Endothelial cell of umbilical vein (primary cell): Measurements from ENCODE around the gene ITGAE. TPM values are rescaled to one million over a fixed set of nuclear protein-coding genes. Genes with fewer than 3 reads are reported as not detected.

Experiments used
- BruUV-seq: library from RNA; stranded (reverse); fragments of 400-500 nt; replicated peaks from 2 replicates; lab custom pipeline; 2021; lab: Mats Ljungman, UMichigan
- CTCF ChIA-PET: fragments of 300-600, 350-600 bp; sonication (Branson Sonifier 250); formaldehyde crosslinking; loops from one replicate; lab custom pipeline; 2021; ENCODE audit warnings: antibody characterized with exemption, inconsistent platforms; lab: Charles Lee
- POLR2A ChIA-PET: fragments of 300-600, 350-600 bp; sonication (Branson Sonifier 250); formaldehyde crosslinking; loops from one replicate; lab custom pipeline; 2021; ENCODE audit warnings: antibody characterized with exemption, inconsistent platforms; lab: Charles Lee
- DNase-seq: peaks from one replicate; pipeline ENCODE4 v3.0.0-alpha.2; 2011; ENCODE audit warnings: low read depth, low spot score
- FAIRE-seq: peaks from 2 replicates; lab custom pipeline; 2011; peaks lifted over from hg19 to GRCh38; lab: Jason Lieb, UNC
- H2AFZ ChIP-seq: 2 replicates; pipeline ENCODE4 v1.6.0; 2012; ENCODE audit warnings: low read depth, low read length, control low read depth, inconsistent platforms
- H3K27ac ChIP-seq: 2 replicates; pipeline ENCODE4 v1.5.1; 2011; ENCODE audit warnings: low read depth, mild to moderate bottlenecking, control low read depth, low read length, moderate library complexity; ENCODE audit not compliant: insufficient read depth
- H3K27me3 ChIP-seq, 2 experiments: 2 replicates each; pipeline versions ENCODE4 v1.6.0 to v1.6.1; 2011; ENCODE audit warnings: low read length in 2 of 2, mixed read lengths in 1 of 2; ENCODE audit not compliant: control insufficient read depth in 2 of 2, insufficient read depth in 2 of 2
- H3K36me3 ChIP-seq, 2 experiments: 2 replicates in 1 of 2; 3 replicates in 1 of 2; pipeline ENCODE4 v1.5.1; 2011; ENCODE audit warnings: low read length in 2 of 2, mild to moderate bottlenecking in 1 of 2, moderate library complexity in 1 of 2; ENCODE audit not compliant: control insufficient read depth in 2 of 2, insufficient read depth in 2 of 2; ENCODE audit errors: extremely low read depth in 1 of 2
- H3K4me1 ChIP-seq: 3 replicates; pipeline ENCODE4 v1.5.1; 2011; ENCODE audit warnings: mild to moderate bottlenecking, low read length; ENCODE audit not compliant: control insufficient read depth, insufficient read depth; ENCODE audit errors: extremely low read depth
- H3K4me2 ChIP-seq: 2 replicates; pipeline ENCODE4 v1.6.1; 2011; ENCODE audit warnings: low read length, control low read depth, mixed read lengths; ENCODE audit not compliant: insufficient read depth
- H3K4me3 ChIP-seq, 3 experiments: fragments of 200-600 bp in 1 of 3; sonication (generic), shearing (Covaris generic) in 1 of 3; replicated peaks in 1 of 3; 2 replicates each; pipeline ENCODE4 v1.5.1; 2011 to 2016; ENCODE audit warnings: control low read depth in 3 of 3, low read length in 3 of 3, mild to moderate bottlenecking in 2 of 3, inconsistent platforms in 1 of 3, low read depth in 1 of 3, moderate library complexity in 1 of 3; ENCODE audit not compliant: insufficient read depth in 1 of 3
- H3K79me2 ChIP-seq: 2 replicates; pipeline ENCODE4 v1.6.0; 2012; ENCODE audit warnings: low read length, inconsistent platforms; ENCODE audit not compliant: control insufficient read depth, insufficient read depth
- H3K9ac ChIP-seq: replicated peaks from 2 replicates; pipeline ENCODE3; 2011; ENCODE audit warnings: low read length, control low read depth; ENCODE audit not compliant: insufficient read depth; ENCODE audit errors: extremely low read depth
- H3K9me1 ChIP-seq: replicated peaks from 3 replicates; pipeline ENCODE4 v1.6.0; 2011; ENCODE audit warnings: mild to moderate bottlenecking, low read length; ENCODE audit not compliant: control insufficient read depth, insufficient read depth; ENCODE audit errors: extremely low read depth
- H3K9me3 ChIP-seq: replicated peaks from 2 replicates; pipeline ENCODE4 v1.5.1; 2012; ENCODE audit warnings: low read length, inconsistent platforms; ENCODE audit not compliant: control insufficient read depth, insufficient read depth
- H4K20me1 ChIP-seq: replicated peaks from 2 replicates; pipeline ENCODE3; 2011; ENCODE audit warnings: mild to moderate bottlenecking, low read length; ENCODE audit not compliant: control insufficient read depth, insufficient read depth; ENCODE audit errors: extremely low read depth
- CTCF ChIP-seq, 2 donors: IDR thresholded peaks; 1 replicate in 1 of 2; 2 replicates in 1 of 2; pipeline ENCODE4 v1.5.1; 2011; ENCODE audit warnings: low read length in 2 of 2, mild to moderate bottlenecking in 2 of 2, moderate library complexity in 2 of 2, control low read depth in 1 of 2, inconsistent platforms in 1 of 2, low read depth in 1 of 2; ENCODE audit not compliant: insufficient read depth in 1 of 2; ENCODE audit errors: extremely low read depth in 1 of 2
- EZH2 ChIP-seq: IDR thresholded peaks from 2 replicates; pipeline ENCODE4 v1.6.1; 2012; ENCODE audit warnings: borderline replicate concordance, low read depth, mild to moderate bottlenecking, moderate library complexity, low read length, inconsistent platforms; ENCODE audit not compliant: severe bottlenecking
- FOS ChIP-seq: IDR thresholded peaks from 2 replicates; pipeline ENCODE4 v1.6.1; 2011; ENCODE audit warnings: mild to moderate bottlenecking, low read length, moderate library complexity, borderline replicate concordance; ENCODE audit not compliant: insufficient read depth
- GATA2 ChIP-seq: IDR thresholded peaks from 2 replicates; pipeline ENCODE4 v1.7.0; 2011; ENCODE audit warnings: low read depth, mild to moderate bottlenecking, moderate library complexity, mixed read lengths, low read length; ENCODE audit not compliant: insufficient read length, insufficient read depth
- JUN ChIP-seq: IDR thresholded peaks from 2 replicates; pipeline ENCODE4 v1.6.1; 2011; ENCODE audit warnings: borderline replicate concordance, low read depth; ENCODE audit not compliant: insufficient read length, insufficient read depth
- MAX ChIP-seq: IDR thresholded peaks from 2 replicates; pipeline ENCODE4 v1.6.1; 2011; ENCODE audit not compliant: insufficient read depth, insufficient read length
- MYC ChIP-seq: IDR thresholded peaks from one replicate; pipeline ENCODE4 v1.6.1; 2011; ENCODE audit warnings: mild to moderate bottlenecking, low read depth, low read length
- POLR2A ChIP-seq: IDR thresholded peaks from 2 replicates; pipeline ENCODE4 v1.6.1; 2012; ENCODE audit warnings: low read depth, mild to moderate bottlenecking, control low read depth, low read length
- POLR2AphosphoS5 ChIP-seq: IDR thresholded peaks from 2 replicates; pipeline ENCODE4 v1.6.1; 2012; ENCODE audit warnings: low read depth, mild to moderate bottlenecking, control low read depth, low read length, moderate library complexity; ENCODE audit not compliant: insufficient read depth
- dilution Hi-C: fragments of 300-500 bp; cut with MboI; formaldehyde crosslinking; loops from one replicate; pipeline ENCODE4 v1.15.0; 2019; ENCODE audit warnings: low sequenced_read_pairs; ENCODE audit not compliant: extremely low pct_ligation_motif_present
- intact Hi-C: fragments of 100-400 bp; cut with micrococcal nuclease; formaldehyde crosslinking; loops from one replicate; pipeline ENCODE4 v1.10.0; 2022
- polyA plus RNA-seq, 4 experiments: library from polyadenylated mRNA; depleted of rRNA in 3 of 4; stranded (reverse) in 3 of 4; unstranded in 1 of 4; fragments of >200 nt; gene quantifications; 2 replicates each; pipeline versions ENCODE4 v1.2.1 to v1.2.3, GENCODE V29; 2011 to 2012; ENCODE audit warnings: missing spikeins in 1 of 4
- total RNA-seq: library from RNA; stranded (reverse); gene quantifications from 2 replicates; pipeline ENCODE4 v1.2.3, GENCODE V29; 2021

Gene ITGAE
- total and polyA plus RNA-seq, 2 donors (not counting 3 experiments of a cell fraction or from before 2014, with no cell fraction given): 29.6 to 71.6 TPM

- Histone ChIP-seq H3K9me3 (no peaks in the 10 kb centered on the region), H3K9ac (no peak overlapping the region), H3K4me1 (no peaks in the 10 kb centered on the region), H3K4me2 (no peak overlapping the region), H3K79me2 (no peaks in the 10 kb centered on the region), H3K27me3 (peaks cover 0 to 7% of the 10 kb centered on the region in 2 experiments), H4K20me1 (no peaks in the 10 kb centered on the region), H3K9me1 (no peaks in the 10 kb centered on the region), H3K36me3 (no peaks in the 10 kb centered on the region), H2AFZ (no peak overlapping the region), H3K27ac (no peak overlapping the region), H3K4me3 (no peak overlapping the region)
- no peak for TF ChIP-seq POLR2AphosphoS5
- no peak for TF ChIP-seq JUN
- no peak for TF ChIP-seq MAX
- no peak for TF ChIP-seq POLR2A
- TF ChIP-seq GATA2: no peak
- no peak for TF ChIP-seq MYC
- TF ChIP-seq EZH2: no peak
- TF ChIP-seq FOS: no peak
- TF ChIP-seq CTCF (IDR thresholded peaks at IDR 0.05; ENCODE audit: extremely low read depth in 1 of 2, insufficient read depth in 1 of 2, low read depth in 1 of 2, low read length in 2 of 2): no peak
- ChIA-PET POLR2A (no interaction called here), CTCF (no interaction called here)
- DNase-seq (no peak), FAIRE-seq (no peak)
- dilution Hi-C loops: no loop called here
- intact Hi-C loops: no loop called here
- BruUV-seq: no TSS peak
Measured at GRCh38 chr17:3679531-3680126, 121.4 kb downstream of the ITGAE start.
